HCT116 (cell line): ENCODE results near the gene KPNA5. TPM values are rescaled to one million over a fixed set of nuclear protein-coding genes. Genes with fewer than 3 reads are reported as not detected.
"Not testable (repeated sequence)": the region's sequence is repeated elsewhere in the genome, so short reads cannot be mapped to it uniquely, and the experiment has no call there.

Source experiments
- ATAC-seq: fragments of 200-7000 bp; cut with Tn5 transposase; 2 replicates; pipeline ENCODE4 v1.9.1; 2020; ENCODE audit warnings: mild to moderate bottlenecking, moderate library complexity
- BruUV-seq: library from RNA; stranded (reverse); fragments of 400-500 nt; replicated peaks from 2 replicates; lab custom pipeline; 2021; lab: Mats Ljungman, UMichigan
- CTCF ChIA-PET: fragments of 300-600 bp; sonication (Branson Sonifier 250); formaldehyde crosslinking; loops from one replicate; lab custom pipeline; 2021; ENCODE audit warnings: antibody characterized with exemption; lab: Charles Lee
- POLR2A ChIA-PET: fragments of 300-600, 350-600 bp; sonication (Branson Sonifier 250); formaldehyde crosslinking; loops from one replicate; lab custom pipeline; 2021; ENCODE audit warnings: antibody characterized with exemption; lab: Charles Lee
- RAD21 ChIA-PET, 2 experiments: fragments of 300-600 bp; sonication (Branson Sonifier 250); formaldehyde crosslinking; loops; one replicate each; lab custom pipeline; 2023; ENCODE audit warnings: low total read pairs in 2 of 2; ENCODE audit not compliant: uncharacterized antibody in 2 of 2, unreplicated experiment in 2 of 2, low non-redundant PET in 1 of 2; lab: Charles Lee
- DNase-seq: peaks from one replicate; pipeline ENCODE4 v3.0.0-alpha.2; 2010; ENCODE audit warnings: low read depth, low spot score
- H2AFZ ChIP-seq: fragments of 200-600 bp; shearing (Covaris generic), sonication (generic); 2 replicates; pipeline ENCODE4 v1.6.1; 2017; ENCODE audit warnings: low read depth, mixed run types, mixed read lengths, antibody characterized with exemption, low read length; ENCODE audit not compliant: poor library complexity, severe bottlenecking
- H3K27ac ChIP-seq: 2 replicates; pipeline ENCODE4 v1.5.1; 2012; ENCODE audit warnings: low read depth, low read length
- H3K27me3 ChIP-seq: fragments of 200-600 bp; sonication (generic); 2 replicates; pipeline ENCODE4 v1.6.1; 2016; ENCODE audit warnings: mixed run types, low read length, mixed read lengths; ENCODE audit not compliant: insufficient read depth
- H3K36me3 ChIP-seq, 2 experiments: fragments of 200-500 bp in 1 of 2; fragments of 200-600 bp in 1 of 2; sonication (Bioruptor generic) in 1 of 2; sonication (generic) in 1 of 2; 2 replicates each; pipeline versions ENCODE4 v1.5.1 to v1.6.1; 2014 to 2016; ENCODE audit warnings: low read length in 2 of 2, inconsistent platforms in 1 of 2, mixed read lengths in 1 of 2, mixed run types in 1 of 2; ENCODE audit not compliant: insufficient read depth in 2 of 2, control insufficient read depth in 1 of 2
- H3K4me1 ChIP-seq, 2 experiments: fragments of 200-600 bp in 1 of 2; sonication (generic) in 1 of 2; 2 replicates each; pipeline versions ENCODE4 v1.5.1 to v1.6.1; 2012 to 2017; ENCODE audit warnings: low read length in 2 of 2, inconsistent platforms in 1 of 2, mild to moderate bottlenecking in 1 of 2, mixed read lengths in 1 of 2, mixed run types in 1 of 2, moderate library complexity in 1 of 2; ENCODE audit not compliant: insufficient read depth in 2 of 2, control insufficient read depth in 1 of 2
- H3K4me2 ChIP-seq: fragments of 200-600 bp; sonication (generic); 2 replicates; pipeline ENCODE4 v1.6.1; 2017; ENCODE audit warnings: mixed run types, low read length, mixed read lengths
- H3K4me3 ChIP-seq, 2 experiments: fragments of 200-600 bp in 1 of 2; sonication (generic) in 1 of 2; replicated peaks in 1 of 2; 2 replicates each; pipeline ENCODE4 v1.5.1; 2011 to 2016; ENCODE audit warnings: low read length in 2 of 2, control low read depth in 1 of 2, low read depth in 1 of 2, mild to moderate bottlenecking in 1 of 2, mixed read lengths in 1 of 2, mixed run types in 1 of 2
- H3K79me2 ChIP-seq: fragments of 200-600 bp; sonication (generic); 2 replicates; pipeline ENCODE4 v1.6.1; 2017; ENCODE audit warnings: mild to moderate bottlenecking, mixed run types, low read length, moderate library complexity, mixed read lengths; ENCODE audit not compliant: insufficient read depth
- H3K9ac ChIP-seq: fragments of 200-600 bp; sonication (generic); 2 replicates; pipeline ENCODE4 v1.6.1; 2016; ENCODE audit warnings: low read length, mixed read lengths
- H3K9me2 ChIP-seq: fragments of 200-600 bp; sonication (generic), shearing (Covaris generic); 2 replicates; pipeline ENCODE4 v1.6.1; 2017; ENCODE audit warnings: mixed run types, mild to moderate bottlenecking, moderate library complexity; ENCODE audit not compliant: insufficient read depth
- H3K9me3 ChIP-seq, 2 experiments: fragments of 200-500 bp in 1 of 2; fragments of 200-600 bp in 1 of 2; sonication (Bioruptor generic) in 1 of 2; sonication (generic) in 1 of 2; 2 replicates each; pipeline ENCODE4 v1.6.1; 2014 to 2017; ENCODE audit warnings: low read length in 2 of 2, mixed read lengths in 2 of 2, inconsistent platforms in 1 of 2, low read depth in 1 of 2, mild to moderate bottlenecking in 1 of 2, mixed run types in 1 of 2, moderate library complexity in 1 of 2; ENCODE audit not compliant: control insufficient read depth in 1 of 2, insufficient read depth in 1 of 2
- H4K20me1 ChIP-seq: fragments of 200-600 bp; sonication (generic), shearing (Covaris generic); 2 replicates; pipeline ENCODE4 v1.6.1; 2017; ENCODE audit warnings: mixed run types, mild to moderate bottlenecking, moderate library complexity; ENCODE audit not compliant: insufficient read depth
- ATF3 ChIP-seq: IDR thresholded peaks from 2 replicates; pipeline ENCODE4 v1.6.1; 2012
- CTCF ChIP-seq, 3 experiments: fragments of 200-600 bp in 1 of 3; sonication (generic) in 1 of 3; IDR thresholded peaks in 2 of 3; conservative IDR thresholded peaks in 1 of 3; 2 replicates each; pipeline ENCODE4 v1.5.1; 2012 to 2017; ENCODE audit warnings: low read depth in 2 of 3, low read length in 2 of 3, antibody characterized with exemption in 1 of 3, borderline replicate concordance in 1 of 3, control low read depth in 1 of 3, mild to moderate bottlenecking in 1 of 3, mixed read lengths in 1 of 3, mixed run types in 1 of 3, moderate library complexity in 1 of 3; ENCODE audit not compliant: insufficient read depth in 1 of 3
- EGR1 ChIP-seq: IDR thresholded peaks from 2 replicates; pipeline ENCODE4 v1.6.1; 2012; ENCODE audit warnings: low read depth
- RAD21 ChIP-seq: IDR thresholded peaks from 2 replicates; pipeline ENCODE4 v1.6.1; 2012; ENCODE audit warnings: low read depth, mild to moderate bottlenecking
- REST ChIP-seq: IDR thresholded peaks from 2 replicates; pipeline ENCODE4 v1.6.1; 2012; ENCODE audit warnings: low read depth
- SIN3A ChIP-seq: IDR thresholded peaks from 2 replicates; pipeline ENCODE4 v1.6.1; 2012; ENCODE audit warnings: low read depth
- YY1 ChIP-seq: IDR thresholded peaks from 2 replicates; pipeline ENCODE4 v1.6.1; 2011; ENCODE audit warnings: low read length, low read depth, moderate library complexity, mild to moderate bottlenecking; ENCODE audit not compliant: insufficient replicate concordance; ENCODE audit errors: extremely low read depth
- intact Hi-C: fragments of 100-400 bp; cut with micrococcal nuclease; formaldehyde crosslinking; loops from 2 replicates; pipeline ENCODE4 v1.10.0; 2022
- total RNA-seq: library from RNA; stranded (reverse); gene quantifications from one replicate; pipeline ENCODE4 v1.2.1, GENCODE V29; 2021; ENCODE audit not compliant: unreplicated experiment

The KPNA5 gene
- total RNA-seq, 1 experiment from 2014 or later, result 9.8 TPM

GRCh38 chr6:116697480-116697879 is 16.5 kb downstream of the KPNA5 start:
- no peak overlapping the region for H3K9ac ChIP-seq
- no peak overlapping the region for H2AFZ ChIP-seq
- ATAC-seq (no peak), DNase-seq (no peak)
- ChIA-PET CTCF (no interaction called here), RAD21 (no interaction called here), POLR2A (no interaction called here)
- H3K9me2 ChIP-seq, result no peaks in the 10 kb centered on the region; the same call in 1 of the 2 replicates
- peaks cover 4% of the 10 kb centered on the region for H3K79me2 ChIP-seq
- TF ChIP-seq RAD21 (no peak), SIN3A (no peak)
- H3K27me3 ChIP-seq, result no peaks in the 10 kb centered on the region
- no peak overlapping the region for H3K27ac ChIP-seq
- no peaks in the 10 kb centered on the region for H3K9me3 ChIP-seq
- no peaks in the 10 kb centered on the region for H3K4me1 ChIP-seq
- no peak overlapping the region for H3K4me2 ChIP-seq
- intact Hi-C loops, result no loop called here
- no peaks in the 10 kb centered on the region; the same call in 1 of the 2 replicates for H4K20me1 ChIP-seq
- no peak overlapping the region for H3K4me3 ChIP-seq
- BruUV-seq, result no TSS peak
- H3K36me3 ChIP-seq, result peaks cover 2 to 4% of the 10 kb centered on the region in 2 experiments; a peak in 1 of 4 replicates

GRCh38 chr6:116703888-116704287 is 22.9 kb downstream of the KPNA5 start:
- H3K79me2 ChIP-seq, H3K27me3 ChIP-seq, H2AFZ ChIP-seq, DNase-seq, intact Hi-C loops, H3K4me2 ChIP-seq, H3K36me3 ChIP-seq, H3K9ac ChIP-seq, H3K4me3 ChIP-seq, POLR2A ChIA-PET, H3K4me1 ChIP-seq, BruUV-seq, H3K9me2 ChIP-seq, H4K20me1 ChIP-seq, H3K27ac ChIP-seq, H3K9me3 ChIP-seq, ATAC-seq, RAD21 ChIA-PET, CTCF ChIA-PET: not testable (repeated sequence)

- Histone ChIP-seq H3K36me3 (peaks cover 2 to 5% of the 10 kb centered on the region in 2 experiments; a peak in 2 of 4 replicates), H3K4me1 (no peaks in the 10 kb centered on the region), H3K9ac (no peak overlapping the region), H3K9me2 (no peaks in the 10 kb centered on the region), H4K20me1 (no peaks in the 10 kb centered on the region; the same call in 1 of the 2 replicates), H2AFZ (no peak overlapping the region), H3K27ac (no peak overlapping the region), H3K27me3 (no peaks in the 10 kb centered on the region), H3K4me2 (no peak overlapping the region), H3K9me3 (no peaks in the 10 kb centered on the region), H3K4me3 (no peak overlapping the region), H3K79me2 (no peaks in the 10 kb centered on the region)
- ChIA-PET RAD21 (no interaction called here), POLR2A (no interaction called here), CTCF (no interaction called here)
- no TSS peak for BruUV-seq
- ATAC-seq (no peak), DNase-seq (no peak)
- intact Hi-C loops, result no loop called here
- no peak for TF ChIP-seq YY1
- no peak for TF ChIP-seq ATF3
- no peak for TF ChIP-seq EGR1
- TF ChIP-seq REST, result no peak
- no peak for TF ChIP-seq CTCF (IDR thresholded peaks at IDR 0.05 in 2 of 3, conservative IDR thresholded peaks at IDR 0.05 in 1 of 3; ENCODE audit: borderline replicate concordance in 1 of 3, insufficient read depth in 1 of 3, low read depth in 2 of 3, low read length in 2 of 3)
Observed at GRCh38 chr6:116705917-116706316, 24.9 kb downstream of the KPNA5 start.
